Endothelial cell (in vitro differentiated cells): ENCODE results near the gene RAD51B. TPM values are rescaled to one million over a fixed set of nuclear protein-coding genes. Genes with fewer than 3 reads are reported as not detected.

Experiments
- DNase-seq: peaks from one replicate; pipeline ENCODE4 v3.0.0; 2021; ENCODE audit warnings: low spot score
- H3K27ac Mint-ChIP-seq: one replicate; pipeline ENCODE4 v1.8.0; 2021; ENCODE audit warnings: mixed read lengths, inconsistent platforms; ENCODE audit not compliant: unreplicated experiment
- H3K27me3 Mint-ChIP-seq: one replicate; pipeline ENCODE4 v1.8.0; 2021; ENCODE audit warnings: mild to moderate bottlenecking, moderate library complexity, mixed read lengths, inconsistent platforms; ENCODE audit not compliant: unreplicated experiment
- H3K36me3 Mint-ChIP-seq: one replicate; pipeline ENCODE4 v1.8.0; 2021; ENCODE audit warnings: mild to moderate bottlenecking, low read depth, mixed read lengths, inconsistent platforms; ENCODE audit not compliant: unreplicated experiment
- H3K4me1 Mint-ChIP-seq: one replicate; pipeline ENCODE4 v1.8.0; 2021; ENCODE audit warnings: mild to moderate bottlenecking, mixed read lengths, inconsistent platforms; ENCODE audit not compliant: unreplicated experiment
- H3K4me3 Mint-ChIP-seq: one replicate; pipeline ENCODE4 v1.8.0; 2021; ENCODE audit warnings: mild to moderate bottlenecking, mixed read lengths, inconsistent platforms; ENCODE audit not compliant: unreplicated experiment
- H3K9me3 Mint-ChIP-seq: one replicate; pipeline ENCODE4 v1.8.0; 2021; ENCODE audit warnings: mixed read lengths, inconsistent platforms; ENCODE audit not compliant: unreplicated experiment
- CTCF ChIP-seq: fragments of 200-600 bp; sonication (generic); IDR thresholded peaks from one replicate; pipeline ENCODE4 v1.5.0; 2021; ENCODE audit warnings: antibody characterized with exemption; ENCODE audit not compliant: unreplicated experiment
- total RNA-seq: library from RNA; stranded (reverse); fragmentation: NEBNext Ultra II Directional; extraction: Animal tissue kit (Norgen Biotek cat#: 25700); gene quantifications from one replicate; pipeline ENCODE4 v1.2.1, GENCODE V29; 2021; ENCODE audit not compliant: unreplicated experiment

RAD51B gene
- total RNA-seq, 1 donor from 2014 or later = 23.5 TPM

- no peak for DNase-seq
- Mint-ChIP-seq H3K9me3 (no peaks in the 10 kb centered on the region), H3K4me1 (peaks cover 30% of the 10 kb centered on the region), H3K4me3 (no peak overlapping the region), H3K27ac (no peak overlapping the region), H3K27me3 (peaks cover 1% of the 10 kb centered on the region), H3K36me3 (no peaks in the 10 kb centered on the region)
- no peak for TF ChIP-seq CTCF
Measured at GRCh38 chr14:68337279-68337678, 517.7 kb downstream of the RAD51B start.

GRCh38 chr14:68340262-68340661, 520.7 kb downstream of the RAD51B start:
- Mint-ChIP-seq H3K4me1 (peaks cover 39% of the 10 kb centered on the region), H3K36me3 (peaks cover 4% of the 10 kb centered on the region), H3K27ac (no peak overlapping the region), H3K9me3 (no peaks in the 10 kb centered on the region), H3K4me3 (no peak overlapping the region), H3K27me3 (peaks cover 2% of the 10 kb centered on the region)
- no peak for DNase-seq
- no peak for TF ChIP-seq CTCF

GRCh38 chr14:68341411-68342212, 522.0 kb downstream of the RAD51B start:
- peaks cover 9% of the 10 kb centered on the region for H3K36me3 Mint-ChIP-seq
- H3K4me3 Mint-ChIP-seq = no peak overlapping the region
- peaks cover 38% of the 10 kb centered on the region for H3K4me1 Mint-ChIP-seq
- no peak for TF ChIP-seq CTCF
- peaks cover 2% of the 10 kb centered on the region for H3K27me3 Mint-ChIP-seq
- no peak for DNase-seq
- no peak overlapping the region for H3K27ac Mint-ChIP-seq
- no peaks in the 10 kb centered on the region for H3K9me3 Mint-ChIP-seq

GRCh38 chr14:68342216-68342763, 522.7 kb downstream of the RAD51B start:
- H3K27me3 Mint-ChIP-seq = peaks cover 2% of the 10 kb centered on the region
- peaks cover 14% of the 10 kb centered on the region for H3K36me3 Mint-ChIP-seq
- H3K27ac Mint-ChIP-seq = no peak overlapping the region
- TF ChIP-seq CTCF = no peak
- no peak for DNase-seq
- H3K4me3 Mint-ChIP-seq = no peak overlapping the region
- no peaks in the 10 kb centered on the region for H3K9me3 Mint-ChIP-seq
- peaks cover 34% of the 10 kb centered on the region for H3K4me1 Mint-ChIP-seq

- Mint-ChIP-seq H3K4me3 (no peak overlapping the region), H3K27ac (no peak overlapping the region), H3K36me3 (peaks cover 14% of the 10 kb centered on the region), H3K9me3 (no peaks in the 10 kb centered on the region), H3K4me1 (peaks cover 29% of the 10 kb centered on the region), H3K27me3 (peaks cover 2% of the 10 kb centered on the region)
- no peak for DNase-seq
- TF ChIP-seq CTCF = no peak
Measured at GRCh38 chr14:68343534-68344118, 524.0 kb downstream of the RAD51B start.
